ENCODE data around the gene LYST.

LYST gene

DNA sequence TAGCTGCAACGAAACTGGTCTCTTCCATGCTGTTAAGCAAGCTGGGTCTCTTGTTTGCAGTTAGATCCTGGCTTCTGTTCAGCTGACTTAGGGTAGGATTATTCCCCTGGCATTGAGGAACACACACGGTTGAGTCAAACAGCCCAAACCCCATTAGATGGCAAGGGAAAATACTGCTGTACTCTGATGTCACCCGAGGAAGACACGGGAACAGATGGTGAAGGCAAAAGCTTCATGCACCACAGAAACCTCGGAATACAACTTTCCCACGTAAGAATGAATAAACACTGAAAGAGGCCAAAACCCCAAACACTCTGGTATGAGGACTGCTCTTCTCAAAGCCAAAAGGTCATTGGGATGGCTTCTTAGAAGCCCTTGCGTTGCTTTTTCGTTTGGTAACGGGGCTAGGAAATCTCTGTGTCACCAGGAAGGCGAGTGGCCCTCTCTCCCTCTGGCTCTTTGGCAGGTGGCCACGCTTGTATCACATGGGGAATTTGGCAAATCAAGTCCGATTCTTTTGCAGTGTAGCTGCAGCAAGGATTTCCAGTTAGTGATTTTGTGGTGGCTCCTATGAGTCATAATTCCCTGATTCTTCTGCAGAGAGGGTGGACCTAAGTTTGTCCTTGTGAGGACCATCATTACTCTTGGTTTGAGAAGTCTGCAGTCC, 16.7 kb upstream of the LYST start:
- no peak for DNase-seq

DNA sequence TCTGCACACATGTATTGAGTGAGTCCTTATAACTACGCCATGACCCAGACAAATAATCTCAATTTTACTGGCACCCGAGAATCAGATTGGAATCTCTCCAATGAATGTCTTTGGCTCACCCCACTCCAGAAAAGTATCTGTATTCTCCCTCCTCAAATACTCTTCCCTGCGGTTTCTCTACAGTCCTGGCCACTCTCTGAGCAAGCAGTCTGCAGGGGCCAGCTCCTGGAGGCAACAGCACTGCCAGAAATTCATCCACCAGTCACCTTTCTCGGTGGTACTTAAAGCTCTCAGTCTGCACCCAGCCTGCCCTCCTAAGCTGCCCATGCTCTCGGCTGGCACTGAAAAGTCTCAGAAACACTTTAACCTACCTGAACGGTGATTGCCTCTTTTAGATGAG, 16.1 kb upstream of the LYST start:
- DNase-seq, result no peak

DNA sequence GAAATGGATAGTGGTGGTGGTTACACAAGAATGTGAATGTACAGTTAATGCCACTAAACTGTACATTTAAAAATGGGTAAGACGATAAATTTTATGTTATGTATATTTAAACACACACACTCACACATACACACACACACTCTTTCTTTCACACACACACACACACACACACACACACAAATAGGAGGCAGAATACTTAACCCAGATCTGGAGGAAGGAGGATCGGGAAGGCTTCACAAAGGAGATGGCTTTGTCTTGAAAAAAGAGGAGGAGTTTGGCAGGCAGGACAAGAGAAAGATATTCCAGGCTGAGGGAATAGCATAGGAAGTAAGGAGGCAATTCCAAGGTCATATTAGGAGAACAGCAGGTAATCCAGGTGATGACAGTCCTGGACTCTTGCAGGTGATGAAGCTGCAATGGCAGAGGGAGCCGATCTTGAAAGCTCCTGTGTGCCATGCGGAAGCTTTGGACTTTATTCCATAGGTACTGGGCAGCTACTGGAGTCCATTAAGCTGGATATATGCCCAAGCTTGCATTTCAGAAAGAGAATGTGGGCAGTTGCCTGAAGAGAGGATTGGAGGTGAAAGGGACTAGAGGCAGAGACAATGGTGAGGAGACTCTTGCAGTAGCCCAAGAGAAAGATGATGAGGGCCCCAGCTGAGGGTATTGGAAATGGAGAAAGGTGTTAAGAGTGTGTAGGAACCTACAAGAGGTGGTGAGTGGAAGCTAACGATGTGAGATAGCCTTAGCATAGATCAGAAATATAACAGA, 15.4 kb upstream of the LYST start:
- no peak for DNase-seq

DNA sequence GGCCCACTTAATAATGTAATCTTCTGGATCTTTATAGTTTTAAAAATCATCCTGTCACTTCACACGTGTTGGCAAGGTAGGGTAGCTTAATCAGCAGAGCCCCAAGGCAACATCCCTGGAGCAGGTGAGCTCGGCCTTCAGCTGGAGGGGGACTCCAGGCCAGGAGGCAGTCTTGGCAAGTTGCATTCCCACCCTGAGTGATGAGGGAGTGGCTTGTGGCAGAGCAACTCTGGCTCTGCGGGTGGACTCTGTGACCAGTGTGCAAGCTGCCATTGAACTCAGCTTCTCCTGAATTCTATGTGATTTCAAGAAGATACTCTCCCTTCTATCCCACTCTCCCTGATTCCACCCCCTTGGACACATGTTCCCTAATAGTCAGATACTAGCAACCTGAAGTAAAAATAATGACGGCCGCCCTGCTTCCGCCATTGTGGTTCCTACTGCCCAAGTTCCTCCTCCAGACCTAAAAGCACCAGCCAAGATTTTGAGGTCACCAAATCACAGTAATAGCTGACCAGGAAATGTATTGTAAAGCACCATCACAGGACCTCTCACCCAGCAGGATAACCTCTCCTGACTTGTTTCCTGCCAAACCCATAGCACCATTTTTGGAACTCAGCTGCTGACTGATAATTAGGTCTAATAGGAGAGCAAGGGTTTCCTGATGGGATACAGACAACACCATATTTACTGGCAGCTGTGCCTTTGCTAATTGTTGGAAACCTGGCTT, 11.5 kb upstream of the LYST start:
- DNase-seq, result no peak

DNA sequence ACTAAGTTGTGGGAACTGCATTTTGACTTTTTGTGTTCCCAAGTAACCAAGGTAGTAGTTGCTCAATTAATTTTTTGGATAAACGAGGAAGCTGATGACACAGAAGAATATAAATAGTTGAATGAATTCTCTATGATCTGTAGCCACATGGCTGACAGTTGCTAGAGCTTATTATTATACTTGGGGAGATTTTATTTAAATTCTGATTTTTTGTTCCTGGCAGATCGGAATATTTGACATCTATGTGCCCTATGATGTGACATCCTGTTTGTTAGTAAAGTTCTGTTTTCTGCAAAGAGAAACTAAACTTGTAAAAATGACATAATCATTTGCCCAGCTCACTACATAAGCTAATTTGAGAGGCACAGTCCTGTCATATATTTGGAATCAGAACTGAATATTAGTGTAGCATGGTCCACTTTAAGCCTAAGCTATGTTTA, 9.7 kb upstream of the LYST start:
- DNase-seq, result no peak

DNA sequence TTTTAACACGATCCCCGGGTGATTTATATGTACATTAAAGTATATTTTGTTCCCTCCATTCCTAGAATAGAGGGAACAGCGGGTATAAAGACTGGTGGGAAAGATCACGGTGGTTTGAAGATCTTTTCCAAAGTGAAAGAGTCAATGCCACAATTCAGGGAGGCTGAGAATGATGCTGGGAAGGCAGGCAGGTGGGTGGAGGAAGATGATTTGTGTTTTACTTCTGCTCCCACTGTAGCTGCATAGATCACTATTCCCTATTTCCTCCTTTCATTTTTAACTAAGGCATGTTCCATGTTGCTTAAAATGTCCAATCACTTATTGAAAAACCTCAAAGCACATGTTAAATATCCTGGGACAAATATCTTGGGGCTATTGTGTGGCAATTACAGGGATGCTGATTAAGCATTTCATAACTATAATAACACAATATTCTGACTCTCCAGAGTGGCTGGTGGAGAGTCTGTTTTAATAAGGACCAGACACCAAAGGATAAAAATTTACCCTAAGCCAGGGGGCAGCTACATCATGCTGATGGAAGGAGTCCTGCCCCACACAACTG, 8.4 kb upstream of the LYST start:
- no peak for DNase-seq

DNA sequence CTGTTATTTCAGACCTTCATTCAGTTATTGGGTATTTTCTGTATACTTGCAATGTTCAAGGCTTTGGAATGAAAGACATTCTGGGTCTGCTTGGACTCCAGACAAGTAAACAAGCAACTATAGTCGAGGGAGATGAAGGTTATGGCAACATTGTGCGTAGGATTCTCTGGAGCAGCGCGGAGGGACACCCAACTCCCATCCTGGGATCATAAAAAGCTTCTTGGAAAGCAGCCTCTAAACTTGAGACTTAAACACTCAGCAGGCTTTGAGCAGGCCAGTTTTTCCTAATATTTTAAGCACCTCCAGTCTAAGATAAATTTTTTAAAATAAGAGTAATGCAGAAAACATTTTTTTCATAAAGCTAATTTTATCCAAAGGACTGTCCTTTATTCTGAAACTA, 7.6 kb upstream of the LYST start:
- DNase-seq, result no peak

DNA sequence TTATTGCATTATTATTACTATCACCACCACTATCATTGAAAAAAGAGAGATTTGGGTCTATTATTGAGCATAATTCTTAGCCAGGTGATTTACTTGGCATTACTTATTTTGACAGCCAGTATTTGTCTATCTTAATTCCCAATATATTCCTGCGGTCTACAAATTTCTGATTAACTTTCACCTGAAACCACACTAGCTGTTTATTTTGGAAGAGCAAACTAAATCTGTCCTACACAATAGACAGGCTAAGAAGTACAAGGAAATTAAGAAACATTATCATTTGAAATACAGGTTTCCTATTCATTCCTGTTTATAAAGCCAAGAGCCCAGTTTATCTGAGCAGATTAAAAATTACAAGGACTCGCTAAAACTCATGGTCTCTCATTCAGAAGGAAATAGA, 6.9 kb upstream of the LYST start:
- DNase-seq, result no peak

DNA sequence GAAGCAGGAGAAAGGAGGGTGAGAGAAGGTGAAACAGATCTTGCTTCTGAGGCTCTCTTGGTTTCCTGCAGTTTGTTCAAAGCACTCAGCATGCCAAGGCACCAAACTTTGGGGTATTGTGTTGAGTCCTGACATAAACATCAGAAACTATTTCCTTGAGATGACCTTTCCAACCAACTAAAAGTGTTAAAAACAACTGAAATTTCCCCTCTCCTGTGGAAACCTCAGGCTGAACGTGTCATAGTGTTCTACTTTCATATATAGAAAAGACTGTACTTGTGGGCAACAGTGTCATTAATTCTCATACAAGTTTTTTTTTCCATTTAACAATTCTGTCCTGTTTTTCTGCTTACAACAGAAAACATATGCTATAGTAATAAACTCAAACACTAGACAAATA, 6.3 kb upstream of the LYST start:
- DNase-seq, result no peak

DNA sequence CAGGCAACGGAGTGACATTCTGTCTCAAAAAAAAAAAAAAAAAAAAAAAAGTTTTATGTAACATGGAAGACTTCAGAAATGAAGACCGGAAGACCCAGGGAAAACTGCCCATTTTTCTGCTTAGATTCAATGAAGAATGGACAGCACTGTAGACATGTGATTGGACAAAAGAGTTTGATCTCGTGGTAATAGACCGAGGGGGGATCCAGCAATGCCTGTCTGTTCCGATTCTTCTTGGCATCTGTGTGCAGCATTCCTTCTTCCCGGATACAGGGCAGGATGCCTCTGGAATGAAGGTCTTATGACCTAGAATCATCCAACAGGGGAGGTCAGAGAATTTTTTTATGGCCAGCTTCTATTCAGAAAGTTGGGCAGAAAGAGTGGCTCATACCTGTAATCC, 5.6 kb upstream of the LYST start:
- DNase-seq, result no peak

DNA sequence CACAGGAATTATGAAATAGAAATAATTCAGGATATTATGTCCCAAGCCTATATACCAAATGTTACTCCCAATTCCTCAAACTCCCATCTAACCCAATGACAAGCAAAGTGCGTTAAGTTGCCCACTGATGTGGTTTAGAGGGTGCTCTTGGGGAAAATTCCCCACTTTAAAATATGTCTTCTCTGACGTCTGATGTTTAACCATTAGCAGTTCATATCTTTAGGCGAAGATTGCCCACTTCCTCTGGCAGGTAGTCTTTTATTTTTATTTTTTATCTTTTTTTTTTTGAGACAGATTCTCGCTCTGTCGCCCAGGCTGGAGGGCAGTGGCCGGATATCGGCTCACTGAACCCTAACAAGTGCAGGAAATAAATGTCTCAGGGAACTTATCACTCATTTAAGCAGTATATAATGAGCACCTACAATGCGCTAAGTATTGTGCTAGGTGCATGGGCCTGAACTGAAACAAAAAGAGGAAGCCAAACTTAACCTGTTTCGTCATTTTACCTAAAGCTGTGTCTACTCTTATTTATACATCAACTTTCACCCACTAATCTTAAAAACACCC, 1.3 kb upstream of the LYST start:
- no peak for DNase-seq

DNA sequence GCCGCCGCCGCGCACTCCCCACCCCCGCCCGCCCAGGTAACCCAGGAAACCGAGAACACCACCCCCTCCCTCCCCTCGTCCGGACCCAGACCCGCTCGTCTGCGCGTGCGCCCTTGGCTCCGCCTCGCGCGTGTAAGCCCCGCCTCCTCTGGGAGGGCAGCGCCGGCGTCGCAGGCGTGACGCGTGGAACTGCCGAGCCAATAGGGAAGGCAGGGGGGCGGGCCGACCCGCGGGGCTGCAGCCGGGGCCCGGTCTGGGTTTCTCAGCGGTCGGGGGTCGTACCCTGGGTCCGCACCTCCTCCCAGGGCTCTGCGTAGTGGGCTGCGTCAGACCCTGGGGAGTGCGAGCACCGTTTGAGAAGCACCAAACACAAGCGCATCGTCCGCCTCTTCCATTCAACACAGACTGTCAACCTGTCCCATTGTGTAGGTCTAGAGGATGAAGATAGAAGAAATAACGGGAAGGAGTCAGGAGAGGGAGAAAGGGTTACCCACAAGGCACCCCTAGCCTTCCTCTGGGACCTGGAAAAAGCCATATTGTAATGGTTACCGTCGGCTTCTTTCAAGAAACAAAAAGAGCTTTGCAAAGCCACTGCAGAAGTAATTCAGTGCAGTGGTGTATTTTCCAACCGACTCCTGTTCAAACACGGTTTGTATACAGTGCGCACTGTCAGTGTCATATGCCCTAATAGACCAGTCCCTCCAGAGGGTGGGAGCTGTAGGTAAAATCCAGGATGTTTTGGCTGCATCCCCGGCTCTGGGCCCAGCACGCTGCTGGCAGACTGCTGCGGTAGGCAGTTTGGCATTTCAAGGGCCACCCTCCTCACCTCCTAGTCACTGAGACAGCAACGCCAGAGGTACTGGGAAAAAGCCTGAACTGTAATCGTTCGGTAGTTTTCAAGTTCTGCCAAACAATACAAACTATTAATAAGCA, 473 bp upstream of the LYST start:
- DNase-seq, result peak; percentile 95

DNA sequence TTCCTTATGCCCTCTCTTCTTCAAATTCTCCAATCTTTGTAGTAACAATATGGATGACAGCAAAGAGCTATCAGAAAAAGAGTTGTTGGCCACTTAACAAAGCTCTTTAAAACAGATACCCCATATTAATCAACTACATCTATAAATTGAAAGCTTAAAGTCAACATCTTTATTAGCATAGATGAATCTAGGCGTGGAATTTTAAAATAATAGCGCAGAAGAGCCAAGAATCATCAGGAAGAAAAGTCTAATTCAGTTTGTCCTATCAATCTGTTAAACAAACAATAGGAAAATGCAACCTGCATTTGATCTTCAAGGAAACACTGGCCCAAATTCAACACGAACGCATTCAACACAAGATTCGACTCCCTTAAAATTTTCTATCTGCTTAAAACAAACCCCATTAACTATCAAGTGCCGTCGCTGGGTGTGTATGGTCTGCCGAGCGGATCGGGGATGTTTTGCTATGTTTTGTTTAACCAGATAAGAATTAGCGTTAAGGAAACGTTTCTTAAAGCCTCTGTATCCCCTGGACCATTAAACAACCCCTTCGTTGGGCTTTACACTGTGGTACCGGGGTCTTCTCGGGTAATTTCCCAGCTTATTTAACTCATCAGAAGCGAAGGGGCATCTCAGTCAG, 1.0 kb downstream of the LYST start:
- no peak for DNase-seq

DNA sequence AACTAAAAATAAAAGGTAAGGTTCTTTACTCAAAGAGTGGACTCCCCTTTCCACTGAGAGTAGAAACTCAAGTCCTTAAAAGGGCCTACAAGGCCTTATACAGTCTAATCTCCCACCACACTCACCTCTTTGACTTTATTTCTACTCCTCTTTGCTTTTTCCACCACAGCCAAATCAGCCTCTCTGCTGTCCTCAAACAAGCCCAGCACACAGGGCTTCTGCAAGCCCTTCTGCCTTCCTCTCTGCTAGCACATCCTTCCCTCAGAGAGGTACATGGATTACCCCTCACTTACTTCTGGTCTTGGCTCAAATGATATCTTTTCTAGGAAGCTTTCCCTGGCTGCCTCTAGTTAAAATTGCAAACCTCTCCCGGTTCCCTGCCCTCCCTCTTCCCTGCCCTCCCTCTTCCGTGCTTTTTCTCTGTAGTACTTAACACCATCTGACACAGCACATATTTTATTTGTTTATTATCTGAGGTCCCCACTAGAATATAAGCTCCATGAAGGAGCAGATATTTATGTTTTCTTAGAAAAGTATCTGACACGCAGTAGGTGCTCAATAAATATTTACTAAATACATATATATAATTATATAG, 1.7 kb downstream of the LYST start:
- DNase-seq, result no peak

DNA sequence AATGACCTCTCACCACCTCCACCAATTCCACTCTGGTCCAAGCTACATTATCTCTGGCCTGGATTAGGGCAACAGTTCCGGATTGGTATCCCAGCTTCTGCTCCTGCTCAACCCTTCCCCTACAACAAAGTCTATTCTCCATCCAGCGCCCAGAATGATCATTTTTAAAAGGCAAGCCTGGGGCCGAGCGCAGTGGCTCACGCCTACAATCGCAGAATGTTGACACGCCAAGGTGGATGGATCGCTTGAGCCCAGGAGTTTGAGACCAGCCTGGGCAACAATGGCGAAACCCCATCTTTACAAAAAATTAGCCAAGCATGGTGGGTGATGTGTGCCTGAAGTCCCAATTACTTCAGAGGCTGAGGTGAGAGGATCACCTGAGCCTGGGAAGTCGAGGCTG, 2.2 kb downstream of the LYST start:
- DNase-seq, result no peak

DNA sequence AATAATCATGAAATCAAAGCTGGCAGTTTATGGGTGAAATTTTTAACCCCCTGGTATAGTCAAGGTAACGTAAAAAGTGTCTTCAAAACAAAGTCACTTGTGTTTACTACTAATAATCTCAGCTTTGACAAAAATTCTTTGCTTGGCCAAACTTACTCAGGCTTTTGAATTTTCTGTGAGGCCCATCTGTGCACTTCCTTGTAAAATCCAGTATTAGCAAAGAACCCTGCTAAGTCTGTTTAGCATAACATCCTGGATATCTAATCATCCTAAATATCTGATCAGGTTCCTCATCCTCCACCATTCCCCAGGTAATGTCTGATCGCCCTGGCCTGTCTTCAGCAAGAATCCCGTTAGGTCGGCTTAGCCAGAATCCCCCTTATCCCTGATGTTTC, 3.0 kb downstream of the LYST start:
- DNase-seq, result no peak

DNA sequence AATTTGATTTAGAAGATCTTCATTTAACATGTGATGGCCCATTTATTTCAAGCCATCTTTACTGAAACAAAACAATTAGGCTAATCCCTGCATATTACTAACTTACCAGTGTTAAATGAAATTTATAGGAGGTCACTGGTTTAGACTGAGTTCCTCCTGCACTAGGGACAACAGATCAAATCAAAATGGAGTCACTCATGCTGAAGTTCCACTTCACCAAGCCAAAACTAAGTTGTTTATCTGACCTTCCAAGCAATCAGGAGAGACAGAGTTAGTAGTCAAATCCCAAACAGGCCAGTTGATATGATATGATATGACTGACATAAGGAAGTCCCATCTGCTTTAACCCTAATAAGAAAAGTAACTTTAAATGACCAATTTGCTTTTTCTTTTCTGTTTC, 4.8 kb downstream of the LYST start:
- DNase-seq, result no peak

DNA sequence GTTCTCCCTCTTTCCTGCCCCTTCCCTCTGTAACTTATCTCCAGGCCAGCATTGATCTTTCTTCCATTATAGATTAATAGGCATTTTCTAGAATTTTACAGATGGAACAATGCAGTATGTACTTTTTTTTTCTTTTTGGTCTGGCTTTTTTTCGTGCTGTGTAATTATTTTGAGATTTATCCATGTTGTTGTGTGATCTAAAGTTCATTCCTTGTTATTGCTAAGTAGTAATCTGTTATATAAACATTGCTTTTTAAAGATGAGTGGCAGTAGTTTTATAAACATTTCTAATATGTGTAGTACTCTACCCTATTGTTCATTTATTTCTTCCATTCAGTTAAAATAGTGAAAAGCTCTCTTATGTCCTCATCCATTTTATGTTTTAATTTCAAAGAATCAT, 5.9 kb downstream of the LYST start:
- DNase-seq, result no peak

DNA sequence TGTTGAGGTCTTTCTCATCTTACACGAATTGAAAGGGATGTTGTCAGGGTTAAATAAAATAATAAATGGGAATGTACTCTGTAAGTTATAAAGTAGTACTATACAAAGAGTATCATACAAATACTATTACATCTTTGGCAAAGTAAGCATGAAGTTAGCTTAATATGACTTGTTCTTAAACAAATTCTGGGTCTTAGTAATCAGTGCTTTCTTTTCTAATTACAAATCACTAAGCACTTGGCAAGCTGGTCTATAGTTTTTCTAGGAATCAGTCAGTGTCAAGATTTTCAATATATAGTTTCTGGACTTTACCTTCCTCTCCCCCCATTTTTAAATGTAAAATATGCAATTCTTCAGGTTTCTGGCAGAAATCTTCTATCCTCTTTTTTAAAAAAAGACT, 6.9 kb downstream of the LYST start:
- no peak for DNase-seq

DNA sequence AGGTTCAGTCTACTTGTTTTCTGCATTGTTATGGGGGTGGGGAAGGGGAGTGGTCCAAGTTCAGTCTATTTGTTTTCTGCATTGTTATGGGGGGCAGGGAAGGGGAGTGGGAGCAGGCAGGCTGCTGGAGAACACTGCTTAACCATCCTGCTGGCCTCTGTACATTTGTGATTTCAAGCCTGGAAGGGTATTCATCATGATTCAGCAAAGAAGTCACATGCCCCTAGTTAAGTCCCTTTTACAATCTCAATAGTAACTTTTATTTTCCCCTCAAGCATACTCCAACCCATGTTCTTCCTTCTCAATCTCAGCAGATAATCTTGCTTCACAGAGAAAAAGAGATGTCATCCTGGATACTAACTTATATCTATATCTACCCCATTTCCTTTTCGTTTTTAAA, 7.9 kb downstream of the LYST start:
- DNase-seq, result no peak

DNA sequence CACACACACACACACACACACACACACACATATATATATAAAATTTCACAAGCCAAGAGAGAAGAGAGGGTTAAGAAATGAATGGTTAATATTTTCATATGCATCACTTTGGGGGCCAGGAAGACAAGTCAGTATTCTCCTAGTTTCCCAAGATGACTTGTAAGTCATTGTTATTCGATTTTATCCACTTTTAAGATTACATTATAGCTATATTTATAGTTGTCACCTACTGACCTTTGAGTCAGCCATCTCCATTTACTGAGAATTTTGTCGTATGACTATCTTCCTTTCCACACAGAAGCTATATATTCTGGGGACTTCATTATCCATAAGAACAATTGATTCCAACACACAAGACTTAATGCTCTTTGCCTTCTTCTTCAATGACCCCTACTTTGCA, 8.9 kb downstream of the LYST start:
- no peak for DNase-seq

Measured in COR-L47 (cell line).